Stimulated activated CD8-positive, alpha-beta memory T cell treated with anti-CD3 and anti-CD28 coated beads, Interleukin-4, amount 100 ng/mL, for 48 hours (primary cell): ENCODE results near the gene WDR27.
"Not testable (repeated sequence)": the region's sequence is repeated elsewhere in the genome, so short reads cannot be mapped to it uniquely, and the experiment has no call there.

ENCODE experiments used
- DNase-seq: peaks from one replicate; pipeline ENCODE4 v3.0.0-alpha.2; 2020

Gene WDR27

DNA sequence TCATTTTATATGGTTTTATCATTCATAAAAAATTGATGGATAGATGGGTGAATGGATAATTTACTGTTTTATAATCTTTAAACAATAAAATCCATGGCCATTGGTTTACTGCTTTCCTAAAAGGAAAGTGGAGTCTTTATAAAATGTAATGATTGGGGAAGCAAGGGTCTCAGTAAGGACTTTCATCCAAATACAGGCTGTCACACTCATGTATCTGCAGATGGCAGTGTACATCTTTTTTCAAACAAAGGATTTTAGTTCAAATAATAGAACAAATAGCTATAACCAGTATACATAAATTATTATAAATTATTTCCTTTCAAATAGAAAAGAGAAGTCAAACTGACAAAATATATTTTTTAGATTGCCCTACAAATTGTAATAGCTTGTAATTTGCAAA is 190.0 kb downstream of the WDR27 start:
- DNase-seq, result not testable (repeated sequence)

DNA sequence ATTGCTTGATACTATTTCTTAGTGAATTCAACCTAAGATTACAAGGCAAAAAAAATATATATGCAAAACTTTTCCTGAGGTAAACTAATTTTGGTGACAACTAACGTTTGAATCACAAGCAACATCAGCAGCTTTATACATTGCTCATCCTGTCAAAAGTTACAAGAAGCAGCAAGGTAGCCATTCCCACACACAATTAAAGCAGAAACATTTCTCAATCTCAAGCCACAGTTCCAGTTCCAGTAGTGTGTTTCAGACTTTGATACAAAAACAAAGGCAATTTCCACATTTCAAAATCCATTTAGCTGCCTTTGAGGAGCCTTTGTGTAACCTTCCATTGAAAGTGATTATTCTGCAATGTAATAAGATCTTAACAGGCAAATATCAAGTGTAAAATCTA is 191.0 kb downstream of the WDR27 start:
- DNase-seq, result no peak

DNA sequence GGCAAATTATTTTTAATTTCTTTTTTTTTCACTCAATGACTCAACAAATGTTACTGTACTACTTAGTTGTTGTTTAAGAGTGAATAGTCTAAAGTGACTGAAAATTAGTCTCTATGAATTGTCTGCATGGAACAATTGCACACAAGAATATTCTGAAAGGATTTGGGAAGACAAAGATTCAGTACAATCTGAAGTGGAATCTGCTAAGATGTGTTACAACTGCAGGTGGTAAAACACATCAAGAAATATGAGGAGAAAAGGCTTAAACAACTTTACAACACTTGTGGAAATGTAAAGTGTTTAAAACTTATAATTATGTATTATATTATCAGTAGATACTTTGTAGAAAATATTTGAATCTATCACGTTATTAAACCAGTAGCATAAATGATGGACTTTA is 193.4 kb downstream of the WDR27 start:
- DNase-seq, result no peak

DNA sequence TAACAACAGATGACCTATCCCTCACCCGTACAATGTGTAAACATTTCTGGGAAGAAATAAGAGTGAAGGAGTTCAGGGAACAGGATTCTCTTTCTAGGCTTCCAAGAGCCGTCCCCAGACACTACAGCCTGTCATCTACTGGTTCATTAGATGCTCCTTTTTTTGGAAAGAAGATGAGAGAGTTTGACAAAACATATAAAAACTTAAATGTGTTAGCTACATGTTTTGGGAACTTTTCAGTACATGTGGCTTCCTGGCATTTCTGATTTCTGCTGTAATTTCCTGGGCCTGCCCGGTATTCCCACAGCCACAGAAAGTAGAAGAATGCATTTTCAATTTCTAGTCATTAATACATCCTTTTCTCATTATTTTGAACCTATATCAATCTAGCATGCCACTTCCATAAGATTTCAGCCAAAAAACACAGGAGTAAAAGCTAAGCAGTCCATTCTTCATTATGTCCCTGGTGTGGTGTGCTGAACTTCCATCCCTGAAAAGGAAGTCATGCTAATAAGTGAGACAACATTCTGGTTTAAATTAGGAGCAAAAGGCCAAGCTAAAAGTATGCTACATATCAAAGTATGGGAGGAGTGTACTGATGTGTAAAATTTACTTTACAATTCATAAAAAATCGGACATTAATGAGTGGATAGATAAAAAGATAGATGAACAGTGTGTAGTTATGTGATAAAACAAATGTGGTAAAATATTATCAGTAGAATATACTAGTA is 198.2 kb downstream of the WDR27 start:
- DNase-seq, result no peak

DNA sequence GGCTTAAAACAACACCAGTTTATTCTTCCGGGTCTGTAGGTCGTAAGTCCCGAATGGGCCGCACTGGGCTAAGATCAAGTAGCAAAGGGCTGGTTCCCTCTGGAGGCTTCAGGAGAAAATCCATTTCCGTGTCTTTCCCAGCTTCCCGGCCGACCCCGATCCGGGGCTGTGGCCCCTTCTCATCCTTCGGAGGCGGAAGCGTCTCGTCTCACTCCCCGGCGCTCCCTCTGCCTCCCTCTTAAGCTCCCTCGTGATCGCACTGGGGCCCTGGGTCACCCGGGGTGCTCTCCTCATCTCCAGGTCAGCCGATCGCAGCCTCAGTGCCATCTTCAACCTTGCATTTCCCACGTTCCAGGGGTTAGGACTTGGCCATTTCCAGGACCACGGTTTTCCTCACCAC is 199.4 kb downstream of the WDR27 start:
- no peak for DNase-seq

DNA sequence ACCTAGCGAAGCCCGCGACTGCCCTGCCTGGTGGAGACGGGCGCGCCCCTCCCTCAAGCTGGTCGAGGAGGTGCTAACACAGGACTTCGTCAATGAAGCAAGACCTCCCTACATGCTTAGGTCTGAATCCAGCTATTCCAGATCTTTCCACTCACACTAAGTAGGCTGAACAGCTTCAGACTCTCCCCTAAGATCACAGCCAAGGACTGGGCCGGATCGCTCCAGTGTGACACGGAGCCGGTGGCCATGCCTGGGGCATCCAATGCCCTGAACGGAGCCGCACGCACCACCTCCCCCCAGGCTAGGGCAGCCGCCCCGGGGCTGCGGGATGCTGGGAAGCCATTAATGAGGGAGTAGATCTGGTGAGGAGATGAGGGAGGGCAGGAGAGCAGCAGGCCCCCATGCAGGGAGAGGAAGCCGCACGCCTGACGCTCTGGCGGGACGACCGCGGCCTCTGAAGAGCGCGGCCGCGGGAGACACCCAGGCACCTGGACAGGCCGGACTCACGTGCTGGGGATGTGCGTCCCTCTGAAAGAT is 200.0 kb downstream of the WDR27 start:
- DNase-seq, result no peak

DNA sequence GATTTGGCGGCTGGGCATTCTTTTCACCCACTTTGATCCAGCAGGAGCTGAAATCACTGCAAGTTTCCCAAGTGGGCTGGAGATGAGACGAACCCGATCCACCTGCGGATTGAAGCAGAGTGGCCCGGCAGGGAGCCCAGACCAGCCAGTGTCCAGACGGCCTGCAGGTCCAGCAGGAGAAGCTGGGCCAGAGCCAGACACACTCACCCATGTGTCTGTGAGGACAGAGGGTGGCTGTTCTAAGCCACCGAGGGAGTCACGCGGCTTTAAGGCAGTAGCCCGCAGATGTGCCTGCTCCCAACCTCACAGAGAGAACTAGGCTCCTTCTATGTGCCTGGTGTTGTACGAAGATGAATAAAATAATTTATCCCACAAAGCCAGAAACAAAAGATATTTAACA is 200.7 kb downstream of the WDR27 start:
- DNase-seq, result no peak

DNA sequence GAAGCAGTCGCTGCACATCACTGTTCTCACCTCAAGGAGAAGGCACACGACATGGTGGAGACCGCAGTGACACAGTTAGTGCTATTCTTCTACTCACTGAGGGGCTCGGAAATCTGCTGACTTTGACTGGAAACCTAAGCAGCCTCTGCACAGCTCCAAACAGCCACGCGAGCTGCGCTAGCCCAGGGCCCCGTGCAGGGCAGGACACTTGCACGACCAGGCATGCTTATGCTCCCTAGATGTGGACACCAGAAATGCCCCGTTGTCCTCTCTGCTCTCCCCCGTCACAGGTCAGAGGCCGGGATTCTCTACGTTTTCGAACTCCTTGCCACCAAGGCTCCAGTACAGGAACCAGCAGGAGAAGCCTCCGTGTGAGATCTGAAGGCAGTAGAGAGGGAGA is 201.1 kb downstream of the WDR27 start:
- DNase-seq, result no peak

DNA sequence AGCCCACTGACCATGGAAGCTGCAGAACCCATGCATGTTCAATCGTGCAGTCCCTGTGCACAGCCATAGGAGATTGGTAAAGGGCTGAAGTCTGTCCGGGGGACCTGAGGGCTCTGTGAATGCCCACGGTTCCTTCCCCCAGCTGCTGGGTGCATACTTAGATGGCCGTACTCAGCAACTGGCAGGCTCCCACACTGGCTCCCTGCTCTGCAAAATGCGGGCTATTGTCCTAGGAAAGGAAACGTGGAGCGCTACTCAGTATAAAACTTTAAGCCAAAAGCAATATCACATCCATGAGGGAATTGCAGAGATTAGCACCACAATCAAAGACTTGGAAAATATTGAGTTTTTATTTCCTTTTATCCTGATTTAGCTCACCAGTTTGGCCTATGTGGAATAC is 202.0 kb downstream of the WDR27 start:
- no peak for DNase-seq

DNA sequence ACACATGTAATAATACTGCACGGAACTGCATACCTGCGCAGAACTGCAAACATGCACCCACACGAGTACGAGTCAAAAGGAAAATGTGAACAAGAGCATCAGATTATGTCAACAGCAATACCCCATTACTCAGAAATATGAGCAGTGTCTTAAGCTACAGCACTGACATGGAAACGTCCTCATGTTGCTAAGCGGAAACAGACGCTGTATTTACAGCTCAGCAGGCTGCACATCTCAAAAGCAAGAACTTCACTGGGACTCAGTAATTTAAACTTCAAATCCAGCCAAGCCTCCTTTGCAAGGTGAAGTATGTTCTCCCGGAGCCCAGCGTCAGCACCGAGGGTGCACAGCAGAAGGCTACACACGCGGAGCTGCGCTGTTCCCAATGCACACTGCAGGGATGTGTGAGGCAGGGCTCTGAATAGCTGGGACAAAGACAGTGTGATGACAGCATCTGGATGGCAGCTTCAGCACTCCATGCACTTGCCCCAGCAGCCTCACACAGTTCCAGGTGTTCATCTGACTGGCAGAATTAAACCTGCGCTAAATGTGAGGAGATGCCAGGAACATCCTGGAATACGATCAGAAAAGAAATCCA is 202.8 kb downstream of the WDR27 start:
- no peak for DNase-seq

DNA sequence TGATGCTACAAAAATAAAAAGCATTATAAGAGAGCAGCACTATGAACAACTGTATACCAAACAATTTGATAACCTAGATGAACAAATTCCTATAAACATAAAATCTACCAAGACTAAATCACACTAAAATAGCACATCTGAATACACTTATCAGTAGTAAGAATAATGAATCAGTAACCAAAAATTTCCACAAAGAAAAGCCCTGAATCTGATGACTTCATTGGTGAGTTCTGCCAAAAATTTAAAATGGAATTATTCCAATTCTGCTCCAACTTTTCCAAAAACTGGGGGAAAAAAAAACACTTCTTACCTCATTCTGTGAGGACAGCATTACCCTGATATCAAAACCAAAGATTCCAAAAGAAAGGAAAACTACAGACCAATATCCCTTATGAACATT is 206.2 kb downstream of the WDR27 start:
- DNase-seq, result no peak

DNA sequence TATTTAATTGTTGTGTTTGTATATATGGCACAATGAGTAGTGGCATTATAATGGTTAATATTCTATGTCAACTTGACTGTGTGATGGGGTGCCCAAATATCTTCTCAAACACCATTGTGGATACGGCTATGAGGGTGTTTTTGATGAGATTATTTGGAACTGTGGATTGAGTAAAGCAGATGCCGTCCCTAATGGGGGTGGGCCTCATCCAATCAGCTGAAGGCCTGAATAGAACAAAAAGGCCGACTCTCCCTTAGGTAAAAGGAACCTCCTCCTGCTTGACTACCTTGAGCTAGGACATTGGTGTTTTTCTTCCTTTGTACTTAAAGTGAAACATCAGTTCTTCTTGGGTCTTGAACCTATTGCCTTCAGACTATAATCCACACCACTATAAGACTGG is 207.8 kb downstream of the WDR27 start:
- no peak for DNase-seq

DNA sequence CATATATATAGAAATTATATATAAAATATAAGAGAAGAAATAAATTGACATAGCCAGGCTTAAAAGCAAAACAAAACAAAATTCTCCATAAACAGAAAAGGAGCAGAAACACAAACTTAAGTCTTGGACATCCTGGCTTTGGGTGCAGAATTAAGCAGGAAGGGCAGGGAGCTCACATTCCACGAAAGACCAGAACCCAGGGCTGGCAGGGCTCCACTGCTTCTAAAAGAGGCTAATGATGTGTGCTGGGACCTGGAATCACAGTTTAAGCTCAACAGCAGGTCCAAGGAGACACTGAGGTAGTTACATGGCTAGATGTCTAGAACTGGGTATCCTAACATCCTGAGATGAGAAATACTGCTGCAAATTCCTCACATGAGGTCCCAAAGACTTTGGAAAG is 210.3 kb downstream of the WDR27 start:
- no peak for DNase-seq

DNA sequence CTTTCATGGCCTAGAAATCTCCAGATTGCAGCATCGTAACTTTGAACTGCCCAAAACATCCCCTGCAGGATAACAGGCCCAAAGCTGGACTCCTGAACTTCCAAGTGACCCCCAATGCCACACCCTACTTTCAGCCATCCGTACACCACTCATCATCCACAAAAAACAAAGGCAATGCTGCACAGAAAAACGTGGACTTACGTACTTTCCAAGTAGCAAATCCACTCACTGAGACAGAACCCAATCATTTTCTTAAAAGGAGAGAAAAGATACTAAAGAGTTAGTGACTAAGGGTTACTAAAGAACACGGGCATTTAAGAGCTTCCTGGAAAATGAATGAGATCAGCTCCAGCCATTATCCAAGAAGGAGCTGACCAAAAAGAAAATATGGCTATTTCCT is 211.0 kb downstream of the WDR27 start:
- DNase-seq, result no peak

DNA sequence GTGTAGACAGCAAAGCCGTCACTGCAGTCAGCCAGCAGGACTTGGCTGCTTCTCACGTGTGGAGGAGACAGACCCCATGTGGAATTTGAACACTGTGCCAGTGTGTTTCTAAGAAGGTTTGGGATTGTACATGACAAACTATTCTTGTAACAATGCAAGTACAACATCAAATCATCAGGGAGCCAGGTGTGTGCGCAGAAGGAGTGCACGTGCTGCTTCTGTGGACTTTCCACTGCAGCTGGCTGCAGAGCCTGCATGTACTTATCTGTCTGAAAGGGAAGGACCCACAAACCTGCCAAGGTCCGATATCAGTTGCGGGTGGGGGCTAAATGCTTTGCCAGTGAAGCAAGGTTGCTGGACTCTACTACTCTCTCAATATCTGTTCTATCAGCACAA is 211.6 kb downstream of the WDR27 start:
- no peak for DNase-seq

DNA sequence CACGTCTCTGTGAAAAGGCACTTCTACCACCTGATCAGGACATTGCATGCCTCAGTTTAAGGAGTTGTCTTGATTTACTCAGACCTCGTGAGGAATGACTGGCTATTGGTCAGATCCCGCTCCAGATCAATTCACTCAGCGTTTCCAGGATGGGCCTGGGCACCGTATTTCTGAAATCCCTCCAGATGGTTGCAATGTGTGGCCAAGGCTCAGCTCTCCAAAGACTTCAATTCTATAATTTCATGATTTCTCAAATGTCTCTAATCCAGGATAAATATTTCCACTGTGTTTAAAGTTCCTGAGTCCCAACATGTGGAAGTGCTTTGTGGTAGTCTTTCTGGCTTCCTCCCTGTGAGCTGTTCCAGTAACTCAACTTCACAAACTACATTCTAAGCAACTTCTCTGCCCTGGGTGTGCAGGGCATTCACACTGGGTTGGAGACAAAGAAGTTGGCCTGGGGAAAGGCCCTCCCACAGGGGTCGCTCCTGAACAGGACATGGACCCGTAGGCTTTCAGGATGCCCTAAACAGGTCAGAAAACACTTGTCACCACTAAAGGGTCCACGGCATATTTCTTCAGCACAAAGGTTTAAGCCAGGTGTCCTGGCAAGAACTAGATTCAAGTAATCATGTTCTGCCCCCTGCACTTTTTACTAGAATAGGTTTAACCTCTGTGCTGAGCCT is 212.1 kb downstream of the WDR27 start:
- DNase-seq, result no peak

DNA sequence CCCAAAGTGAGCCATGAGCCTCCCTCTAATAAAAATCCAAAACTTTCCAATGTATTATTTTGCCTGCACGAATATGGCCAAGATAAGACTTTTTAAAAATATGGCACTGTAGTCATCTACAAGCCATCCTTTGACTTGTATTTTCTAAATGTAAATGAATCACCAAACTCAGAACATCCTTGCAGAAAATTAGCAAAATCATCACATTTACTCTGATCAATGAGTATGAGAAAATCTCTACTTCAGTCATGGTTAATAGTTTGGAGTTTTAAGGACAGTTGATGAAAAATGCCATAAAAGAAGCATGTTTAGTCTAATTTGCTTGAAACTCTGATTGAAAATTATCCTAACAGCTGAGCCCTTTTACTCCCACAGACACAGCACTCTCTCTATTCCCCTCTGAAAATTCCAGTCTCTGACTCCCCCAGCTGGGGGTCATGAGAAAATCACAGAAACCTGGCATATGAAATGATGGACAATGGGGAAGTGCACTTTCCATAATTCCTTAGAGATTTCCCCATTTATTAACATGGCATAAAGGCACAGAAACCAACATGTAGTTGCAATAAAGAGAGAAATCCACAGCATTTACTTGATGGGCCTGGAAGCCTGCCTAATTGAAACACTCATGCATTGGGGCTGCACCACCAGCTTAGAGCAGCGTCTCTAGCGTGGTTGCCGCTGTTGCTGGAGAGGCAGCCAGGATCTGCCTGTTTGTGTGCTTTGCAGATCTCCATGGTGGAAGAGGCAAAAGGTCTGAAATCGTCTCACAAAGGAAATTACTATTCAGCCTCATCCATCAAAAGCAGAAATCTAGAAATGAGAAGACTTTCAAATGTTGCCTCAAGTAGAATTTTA is 214.0 kb downstream of the WDR27 start:
- DNase-seq, result no peak

DNA sequence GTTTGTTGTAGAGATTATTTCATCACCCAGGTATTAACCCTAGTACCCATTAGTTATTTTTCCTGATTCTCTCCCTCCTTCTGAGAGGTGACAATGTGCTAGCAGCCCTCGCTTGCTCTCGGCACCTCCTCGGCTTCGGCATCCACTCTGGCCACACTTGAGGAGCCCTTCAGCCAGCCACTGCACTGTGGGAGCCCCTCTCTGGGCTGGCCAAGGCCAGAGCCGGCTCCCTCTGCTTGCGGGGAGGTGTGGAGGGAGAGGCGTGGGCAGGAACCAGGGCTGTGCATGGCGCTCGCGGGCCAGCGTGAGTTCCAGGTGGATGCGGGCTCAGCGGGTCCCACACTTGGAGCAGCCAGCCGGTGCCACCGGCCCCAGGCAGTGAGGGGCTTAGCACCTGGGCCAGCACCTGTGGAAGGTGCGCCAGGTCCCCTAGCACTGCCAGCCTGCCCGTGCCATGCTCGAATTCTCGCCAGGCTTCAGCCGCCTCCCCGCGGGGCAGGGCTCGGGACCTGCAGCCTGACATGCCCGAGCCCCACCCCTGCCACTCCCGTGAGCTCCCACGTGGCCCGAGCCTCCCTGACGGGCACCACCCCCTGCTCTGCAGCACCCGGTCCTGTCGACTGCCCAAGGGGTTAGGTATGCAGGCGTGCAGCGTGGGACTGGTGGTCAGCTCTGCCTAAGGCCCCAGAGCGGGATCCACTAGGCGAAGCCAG is 221.9 kb downstream of the WDR27 start:
- DNase-seq, result no peak

DNA sequence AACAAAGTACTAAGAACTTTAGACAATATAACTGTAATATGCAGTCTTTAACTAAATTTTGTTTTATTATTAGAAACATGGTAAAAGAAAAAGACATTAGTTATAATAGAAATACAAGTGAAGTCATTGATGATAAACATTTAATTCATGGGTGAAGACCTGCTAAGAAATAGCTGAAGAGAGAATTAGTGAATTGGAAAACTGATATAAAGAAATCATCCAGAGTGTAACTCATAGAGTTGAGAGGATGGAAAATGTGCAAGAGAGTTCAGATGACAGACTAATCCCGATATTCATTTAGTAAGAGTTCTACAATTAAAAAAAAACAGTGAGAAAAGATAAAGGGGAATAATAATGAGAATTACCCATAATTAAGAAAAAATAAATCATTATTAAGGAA is 227.5 kb downstream of the WDR27 start:
- no peak for DNase-seq

DNA sequence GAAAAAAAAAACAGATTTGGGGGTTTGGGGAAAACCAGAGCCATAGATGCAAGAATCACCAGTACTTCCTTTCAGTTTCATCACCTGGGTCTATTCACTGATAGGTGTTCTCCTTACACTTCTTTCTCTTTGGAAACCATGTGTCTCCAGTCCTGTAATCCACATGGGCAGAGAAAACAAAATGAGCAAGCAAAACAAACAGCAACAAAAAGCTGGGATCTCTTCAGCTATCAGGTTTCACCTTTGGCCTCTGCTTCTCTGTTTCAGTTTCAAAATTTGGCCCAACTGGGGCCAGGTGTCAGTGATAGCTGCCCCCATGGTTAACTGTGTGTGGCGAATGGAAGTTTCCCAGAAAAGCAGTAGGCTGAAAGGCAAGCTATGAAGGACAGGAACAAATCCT is 228.2 kb downstream of the WDR27 start:
- no peak for DNase-seq

DNA sequence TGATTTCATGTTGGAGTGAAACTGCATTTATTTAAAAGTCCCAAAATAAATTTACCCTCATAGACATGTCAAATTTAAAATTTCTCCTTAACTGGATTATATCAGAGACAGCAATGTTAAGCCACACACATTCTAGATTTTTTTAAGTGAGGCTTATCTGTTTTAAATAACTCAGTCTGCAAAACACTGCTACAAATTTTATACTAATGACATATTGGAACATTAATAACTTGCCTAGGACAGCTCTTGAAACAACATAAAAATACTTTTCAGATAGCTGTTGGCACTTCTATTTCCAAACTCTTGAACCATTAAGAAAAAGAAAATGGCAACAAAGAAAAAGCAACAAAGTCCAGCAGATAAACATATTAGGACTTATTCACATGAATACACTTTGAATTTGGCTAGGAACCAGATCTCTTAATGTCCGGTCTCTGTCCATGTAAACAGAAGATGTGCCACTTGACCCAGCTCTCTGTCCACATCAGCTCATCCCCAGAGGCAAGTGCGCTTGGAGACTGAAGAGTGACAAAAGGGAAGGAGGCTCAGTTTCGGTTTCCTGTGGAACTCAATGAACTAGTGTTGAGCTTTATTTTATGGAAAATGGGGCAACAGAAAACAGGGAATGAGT is 228.9 kb downstream of the WDR27 start:
- DNase-seq, result no peak

DNA sequence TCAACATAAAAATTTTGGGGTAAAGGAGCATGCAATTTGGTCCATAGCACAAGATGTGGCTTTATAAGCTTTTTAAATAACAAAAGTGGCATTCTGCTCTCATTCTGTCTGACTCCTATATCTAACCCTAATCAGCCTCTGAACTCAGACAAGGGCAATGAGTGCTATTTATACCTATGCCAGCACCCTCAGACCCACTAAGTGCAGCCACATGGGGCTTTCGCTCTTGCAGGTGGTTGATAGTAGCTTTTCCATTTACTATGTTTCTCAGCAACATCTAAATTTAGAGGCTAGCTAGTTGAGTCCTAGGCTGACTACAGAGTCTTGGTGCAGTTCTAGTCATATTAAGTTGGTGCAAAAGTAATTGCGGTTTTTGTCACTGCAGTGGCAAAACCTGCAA is 231.0 kb downstream of the WDR27 start:
- no peak for DNase-seq
